GM19328 (cell line): ENCODE results near the gene NOP10.

Source experiments
- ATAC-seq: cut with Tn5 transposase; IDR thresholded peaks from one replicate; pipeline ENCODE4 v1.9.1; 2021; ENCODE audit warnings: mild to moderate bottlenecking, moderate library complexity; ENCODE audit not compliant: unreplicated experiment

NOP10 gene

DNA sequence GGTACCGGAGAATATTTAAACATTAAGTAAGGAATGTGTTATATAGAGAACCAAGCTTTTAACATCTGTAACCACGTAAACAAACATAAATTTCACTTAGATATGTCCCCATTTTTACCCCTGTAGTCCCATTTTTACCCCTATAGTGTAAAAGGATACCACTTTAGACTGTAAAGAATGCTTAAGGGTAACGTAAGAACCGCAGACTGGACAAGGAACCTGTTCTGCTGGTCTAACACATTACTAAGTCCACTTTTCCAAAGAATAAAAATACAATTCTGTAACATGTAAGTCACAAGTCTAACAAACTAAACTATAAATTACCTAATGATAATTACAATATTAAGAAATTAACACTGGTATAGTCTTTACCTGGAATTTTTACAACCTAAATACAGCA is 8.3 kb downstream of the NOP10 start:
- no peak for ATAC-seq

DNA sequence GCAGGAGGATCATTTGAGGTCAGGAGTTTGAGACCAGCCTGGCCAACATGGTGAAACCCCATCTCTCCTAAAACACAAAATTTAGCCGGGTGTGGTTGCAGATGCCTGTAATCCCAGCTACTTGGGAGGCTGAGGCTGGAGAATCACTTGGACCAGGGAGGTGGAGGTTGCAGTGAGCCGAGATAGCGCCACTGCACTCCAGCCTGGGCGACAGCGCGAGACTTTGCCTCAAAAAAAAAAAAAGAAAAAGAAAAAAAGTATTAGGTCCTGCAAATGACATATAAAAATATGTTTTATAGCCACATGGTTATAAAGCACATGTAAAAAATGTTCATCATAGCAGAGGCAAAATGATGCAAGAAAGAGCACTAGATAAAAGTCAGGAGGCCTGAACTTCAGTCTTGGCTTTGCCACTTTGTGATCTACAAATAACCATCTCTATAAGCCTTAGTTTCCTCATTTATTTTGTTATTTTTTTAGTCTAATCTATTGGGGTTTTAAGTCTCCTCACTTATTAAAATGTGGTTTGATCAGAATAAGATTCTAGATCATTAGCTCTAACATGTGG is 10.3 kb downstream of the NOP10 start:
- no peak for ATAC-seq

DNA sequence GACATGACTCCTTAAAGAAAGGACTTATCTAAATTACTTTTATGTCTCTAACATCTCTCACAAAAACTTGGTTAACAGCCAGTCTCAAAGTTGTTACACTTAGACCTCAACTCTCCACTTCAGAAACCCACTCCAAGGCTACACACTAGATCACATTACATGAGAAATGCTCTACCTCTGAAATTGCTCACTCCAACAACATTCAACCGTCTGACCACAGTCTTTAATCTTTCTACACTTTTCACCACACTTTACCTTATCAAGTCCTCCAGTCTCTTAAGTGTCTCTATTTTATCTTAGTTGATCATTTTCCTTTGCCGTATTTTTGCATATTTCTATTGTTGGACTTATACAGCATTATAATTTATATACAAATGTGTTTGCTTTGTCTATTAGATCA is 11.1 kb downstream of the NOP10 start:
- ATAC-seq = no peak

DNA sequence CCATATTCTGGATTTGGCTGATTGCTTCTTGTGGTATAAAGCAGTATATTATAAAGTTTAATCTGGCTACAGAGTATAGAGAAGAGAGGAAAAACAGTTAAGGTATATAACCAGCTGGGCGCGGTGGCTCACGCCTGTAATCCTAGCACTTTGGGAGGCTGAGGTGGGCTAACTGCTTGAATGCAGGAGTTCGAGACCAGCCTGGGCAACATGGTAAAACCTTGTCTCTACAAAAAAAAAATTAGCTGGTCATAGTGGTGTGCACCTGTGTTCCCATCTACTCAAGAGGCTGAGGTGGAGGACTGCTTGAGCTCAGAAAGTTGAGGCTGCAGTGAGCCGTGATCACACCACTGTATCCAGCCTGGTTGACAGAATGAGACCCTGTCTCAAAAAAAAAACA is 12.7 kb downstream of the NOP10 start:
- no peak for ATAC-seq

DNA sequence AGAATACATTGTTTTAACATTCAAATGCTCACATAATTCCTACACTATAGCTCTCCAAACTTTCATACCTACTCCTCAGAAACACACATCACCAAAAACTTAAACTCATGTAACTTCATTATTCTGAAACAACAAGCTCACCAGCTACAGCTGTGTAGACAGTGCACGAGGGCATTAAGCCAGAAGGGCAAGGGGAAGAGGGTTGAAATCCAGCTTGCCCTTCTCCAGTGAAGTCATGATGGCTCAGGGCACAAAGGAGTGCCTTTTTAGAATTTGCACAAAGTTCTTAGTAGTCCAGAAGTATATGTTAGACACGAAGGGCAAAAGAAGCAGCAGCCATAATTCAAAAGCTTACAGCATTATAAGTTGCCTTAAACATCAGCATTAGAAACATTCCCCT is 13.9 kb downstream of the NOP10 start:
- ATAC-seq = no peak

DNA sequence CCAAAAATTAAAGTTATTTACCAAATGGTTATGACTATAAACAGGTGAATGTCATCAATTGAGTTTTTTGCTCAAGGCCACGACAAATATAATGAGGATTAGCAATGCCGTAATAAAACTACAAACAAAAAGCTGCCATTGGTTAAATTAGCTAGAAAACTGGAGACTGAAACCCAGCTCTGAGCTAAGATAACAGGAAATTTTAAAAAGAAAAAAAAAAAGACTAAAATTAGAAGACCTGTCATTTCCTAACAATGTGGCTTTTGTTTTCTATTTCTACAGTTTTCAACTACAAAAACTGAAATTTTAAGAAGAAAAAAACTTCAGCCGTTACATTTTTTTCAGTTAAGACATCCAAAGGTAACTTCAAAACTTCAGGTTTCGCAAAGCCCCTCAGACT is 15.0 kb downstream of the NOP10 start:
- ATAC-seq = no peak

DNA sequence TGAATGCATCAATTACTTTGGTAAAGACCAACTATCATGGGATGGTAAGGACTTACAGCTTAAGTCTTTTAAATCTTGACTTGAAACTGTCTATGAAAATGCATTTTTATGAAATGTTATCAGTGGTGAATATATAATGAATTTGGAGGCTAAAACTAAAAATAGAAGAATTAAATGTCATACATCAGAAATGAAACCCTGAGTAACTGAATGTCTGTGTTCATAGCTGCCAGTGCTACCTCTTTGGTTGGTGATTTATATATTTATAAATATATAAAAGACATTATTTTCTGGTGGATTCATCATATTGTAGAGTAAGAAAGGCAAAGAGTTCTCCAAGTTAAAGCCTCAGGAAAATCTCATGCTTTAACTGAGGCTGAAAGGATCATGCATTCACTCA is 17.6 kb downstream of the NOP10 start:
- no peak for ATAC-seq

DNA sequence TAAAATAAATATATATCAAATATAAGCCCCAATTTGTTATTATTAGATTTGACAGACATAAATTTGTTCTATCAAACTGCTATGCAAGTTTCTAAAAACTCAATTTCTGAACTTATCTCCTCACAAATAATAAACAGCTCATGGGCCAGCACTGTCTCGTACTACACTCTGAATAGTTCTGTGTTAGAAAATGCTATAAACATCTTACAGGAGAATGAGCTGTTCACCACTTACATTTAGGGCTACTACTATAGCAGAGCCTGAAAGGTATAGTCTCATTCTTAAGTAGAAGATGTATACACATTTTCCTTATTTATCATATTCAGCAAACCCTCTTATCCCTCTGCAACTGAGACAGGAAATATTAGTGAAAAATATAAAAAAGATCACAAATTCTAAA is 18.0 kb downstream of the NOP10 start:
- no peak for ATAC-seq

DNA sequence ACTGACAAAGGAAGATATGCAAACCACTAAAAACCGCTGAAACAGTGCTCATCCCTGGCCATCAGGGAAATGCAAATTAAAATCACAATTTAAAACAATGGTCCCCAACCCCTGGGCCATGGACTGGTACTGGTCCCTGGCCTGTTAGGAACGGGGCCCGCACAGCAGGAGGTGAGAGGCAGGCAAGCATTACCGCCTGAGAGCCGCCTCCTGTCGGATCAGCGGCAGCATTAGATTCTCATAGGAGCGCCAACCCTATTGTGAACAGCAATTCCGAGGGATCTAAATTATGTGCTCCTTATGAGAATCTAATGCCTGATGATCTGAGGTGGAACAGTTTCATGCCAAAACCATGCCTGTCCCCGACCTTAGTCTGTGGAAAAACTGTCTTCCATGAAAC is 19.7 kb downstream of the NOP10 start:
- ATAC-seq = no peak

DNA sequence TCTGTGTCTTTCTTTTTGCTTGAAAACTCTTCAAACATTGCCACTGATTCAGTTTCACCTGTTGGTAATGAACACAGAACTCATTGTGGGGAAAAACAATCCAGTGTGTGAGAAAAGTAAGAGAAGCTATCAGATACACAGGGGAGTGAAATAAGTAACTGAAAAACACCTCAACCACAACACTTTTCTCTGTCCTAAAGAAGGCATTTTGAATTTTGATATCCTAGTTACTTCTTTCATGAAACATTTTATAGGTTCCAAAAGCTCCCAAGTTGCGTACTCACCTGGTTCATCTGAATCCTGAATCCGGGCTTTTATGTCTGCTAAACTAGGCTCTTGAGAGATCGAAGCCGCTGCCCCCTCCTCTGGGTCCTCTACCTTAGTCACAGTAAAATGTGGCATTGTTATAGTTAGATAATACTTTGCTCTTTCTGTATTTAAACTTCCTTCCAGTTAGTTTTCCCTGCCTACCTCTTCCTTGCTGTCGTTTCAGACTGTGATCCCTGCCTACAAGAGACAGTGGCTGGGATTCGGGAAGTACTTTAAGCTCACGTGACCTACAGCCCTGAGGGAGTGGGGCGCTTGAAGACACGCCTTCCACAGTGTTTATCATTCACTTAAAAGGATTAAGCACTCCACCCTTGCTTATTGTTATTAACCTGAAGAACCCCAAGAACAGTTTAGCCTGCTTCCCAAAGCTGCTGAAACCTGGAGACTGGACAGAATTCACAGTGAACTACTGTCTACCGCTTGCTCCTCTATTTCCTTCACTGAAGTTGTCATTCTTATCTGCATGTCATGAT is 24.5 kb downstream of the NOP10 start:
- peak; percentile 56 for ATAC-seq

DNA sequence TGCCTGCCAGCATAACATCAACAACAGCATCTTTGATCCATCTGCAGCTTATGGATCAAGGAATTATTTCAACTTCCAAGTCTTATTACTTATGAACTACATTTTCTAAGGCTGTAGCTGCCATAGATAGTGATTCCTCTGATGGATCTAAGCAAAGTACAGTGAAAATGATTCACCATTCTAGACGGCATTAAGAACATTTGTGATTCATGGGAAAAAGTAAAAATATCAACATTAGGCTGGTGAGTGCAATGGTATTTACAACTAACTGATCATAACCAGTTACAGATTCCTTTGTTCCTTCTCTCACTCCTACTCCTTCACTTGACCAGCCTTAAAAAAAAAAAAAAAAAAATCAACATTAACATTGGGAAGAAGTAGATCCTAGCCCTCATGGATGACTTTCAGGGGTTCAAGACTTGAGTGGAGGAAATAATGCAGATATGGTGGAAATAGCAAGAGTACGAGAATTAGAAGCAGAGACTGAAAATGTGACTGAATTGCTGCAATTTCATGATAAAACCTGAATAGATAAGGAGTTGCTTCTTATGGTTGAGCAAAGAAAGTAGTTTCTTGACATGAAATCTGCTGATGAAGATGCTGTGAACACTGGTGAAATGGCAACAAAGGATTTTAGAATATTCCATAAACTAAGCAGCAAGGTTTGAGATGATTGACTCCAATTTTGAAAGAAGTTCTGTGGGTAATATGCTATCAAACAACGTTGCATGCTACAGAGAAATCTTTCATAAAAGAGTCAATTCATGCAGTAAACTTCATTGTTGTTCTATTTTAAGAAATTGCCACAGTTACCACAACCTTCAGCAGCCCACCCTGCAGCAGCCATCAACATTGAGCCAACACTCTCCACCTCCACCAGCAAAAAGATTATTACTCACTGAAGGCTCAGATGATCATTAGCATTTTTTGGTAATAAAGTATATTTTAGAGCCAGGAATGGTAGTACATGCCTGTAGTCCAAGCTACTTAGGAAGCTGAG is 28.1 kb downstream of the NOP10 start:
- ATAC-seq = no peak

DNA sequence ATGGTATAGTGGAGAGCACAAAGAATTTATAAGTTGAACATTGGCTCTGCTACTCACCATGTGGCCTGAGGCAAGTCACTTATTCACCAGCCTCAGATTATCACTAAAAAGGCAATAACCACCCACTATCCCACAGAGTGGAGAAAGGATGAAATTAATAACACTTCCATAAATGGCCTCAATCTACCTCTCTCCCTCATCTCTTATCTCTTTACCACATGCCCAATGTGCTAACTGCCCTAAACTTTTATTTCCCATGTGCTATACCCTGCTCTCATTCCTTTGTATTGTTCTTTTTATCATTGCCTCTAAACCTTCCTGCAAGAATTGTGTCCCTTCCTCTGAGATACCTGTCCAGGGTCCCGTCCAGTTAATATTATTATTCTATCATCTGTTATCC is 31.4 kb downstream of the NOP10 start:
- ATAC-seq = no peak

DNA sequence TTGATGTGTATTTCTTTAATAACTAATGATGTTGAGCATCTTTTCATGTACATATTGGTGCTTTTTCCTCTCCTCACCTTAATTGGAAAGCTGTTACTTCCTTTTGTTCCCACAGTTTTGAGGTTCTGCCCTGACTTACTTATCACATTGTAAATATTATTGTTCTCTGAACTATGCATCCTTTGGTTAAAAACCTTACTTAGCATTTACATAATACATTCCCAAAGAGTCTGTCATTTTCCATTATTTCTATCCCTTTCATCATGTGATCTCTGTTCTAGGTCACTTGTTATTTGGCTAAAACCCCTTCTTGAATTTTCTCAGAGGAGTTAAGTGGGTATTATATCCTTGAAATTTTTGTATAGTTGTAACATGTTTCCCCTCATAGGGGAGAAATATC is 38.3 kb downstream of the NOP10 start:
- ATAC-seq = no peak

DNA sequence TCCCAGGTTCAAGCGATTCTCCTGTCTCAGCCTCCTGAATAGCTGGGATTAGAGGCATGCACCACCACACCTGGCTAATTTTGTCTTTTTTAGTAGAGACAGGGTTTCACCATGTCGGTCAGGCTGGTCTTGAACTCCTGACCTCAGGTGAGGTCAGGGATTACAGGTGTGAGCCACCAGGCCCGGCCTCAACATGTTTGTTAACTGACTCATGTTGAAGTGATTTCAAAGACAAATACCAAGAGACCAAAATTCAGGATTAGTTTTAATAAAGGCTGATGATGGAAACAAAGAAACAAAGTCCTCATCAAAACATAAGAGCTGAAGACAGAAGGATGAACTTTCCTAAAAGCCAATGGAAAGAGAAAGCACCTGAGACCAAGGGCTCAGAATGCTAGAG is 41.9 kb downstream of the NOP10 start:
- ATAC-seq = no peak

DNA sequence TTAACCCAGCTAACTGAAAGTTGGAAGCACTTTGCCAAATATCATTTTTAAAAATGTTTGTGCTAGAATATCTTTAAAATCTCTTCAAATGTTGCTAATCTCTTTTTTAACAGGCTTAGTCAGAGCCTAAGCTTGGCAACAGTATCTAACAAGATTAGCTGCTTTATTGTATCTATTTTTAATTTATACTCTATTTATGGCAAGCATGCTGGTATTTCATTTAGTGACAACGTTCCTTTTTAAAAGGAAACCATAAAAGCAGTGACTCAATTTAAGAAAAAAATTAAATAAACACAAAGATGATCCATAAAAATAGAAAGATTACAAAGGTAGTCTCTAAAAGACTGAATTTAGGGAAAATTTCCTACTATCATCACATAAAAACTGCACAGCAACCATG is 45.9 kb downstream of the NOP10 start:
- no peak for ATAC-seq

DNA sequence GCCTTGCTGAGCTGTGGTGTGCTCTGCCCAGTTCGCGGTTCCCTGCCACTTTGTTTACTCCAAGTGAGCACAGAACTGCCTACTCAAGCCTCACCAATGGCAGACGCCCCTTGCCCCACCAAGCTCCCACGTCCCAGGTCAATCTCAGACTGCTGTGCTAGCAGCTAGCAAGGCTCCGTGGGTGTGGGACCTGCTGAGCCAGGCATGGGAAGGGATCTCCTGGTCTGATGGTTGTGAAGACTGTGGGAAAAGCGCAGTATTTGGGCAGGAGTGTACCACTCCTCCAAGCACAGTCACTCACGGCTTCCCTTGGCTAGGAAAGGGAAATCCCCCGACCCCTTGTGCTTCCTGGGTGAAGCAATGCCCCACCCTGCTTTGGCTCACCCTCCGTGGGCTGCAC is 50.3 kb downstream of the NOP10 start:
- no peak for ATAC-seq
